Fibroblast of skin of left biceps (primary cell): ENCODE results near the gene KLHL2.
"Not testable (repeated sequence)": the region's sequence is repeated elsewhere in the genome, so short reads cannot be mapped to it uniquely, and the experiment has no call there.

Experiments used
- DNase-seq, 2 experiments: peaks; one replicate each; pipeline ENCODE4 v3.0.0-alpha.2; 2013; ENCODE audit warnings: low read depth in 2 of 2

KLHL2 gene

GRCh38 chr4:165203541-165204461 is 3.6 kb upstream of the KLHL2 start:
- no peak for DNase-seq

- DNase-seq: no peak
Observed at GRCh38 chr4:165204462-165204830, 2.9 kb upstream of the KLHL2 start.

GRCh38 chr4:165207016-165207430 is 338 bp upstream of the KLHL2 start:
- DNase-seq: no peak

GRCh38 chr4:165208221-165208652 is 876 bp downstream of the KLHL2 start:
- no peak for DNase-seq

GRCh38 chr4:165208741-165209388 is 1.5 kb downstream of the KLHL2 start:
- no peak for DNase-seq

- DNase-seq: no peak
Observed at GRCh38 chr4:165209796-165210195, 2.4 kb downstream of the KLHL2 start.

GRCh38 chr4:165210566-165210965 is 3.2 kb downstream of the KLHL2 start:
- no peak for DNase-seq

GRCh38 chr4:165212647-165213046 is 5.3 kb downstream of the KLHL2 start:
- DNase-seq: not testable (repeated sequence)

- DNase-seq: not testable (repeated sequence)
Observed at GRCh38 chr4:165213404-165213803, 6.0 kb downstream of the KLHL2 start.

GRCh38 chr4:165213991-165214709 is 6.8 kb downstream of the KLHL2 start:
- DNase-seq: not testable (repeated sequence)

GRCh38 chr4:165215034-165215751 is 7.8 kb downstream of the KLHL2 start:
- DNase-seq: peak in 1 of 2 experiments; percentile 52

- not testable (repeated sequence) for DNase-seq
Observed at GRCh38 chr4:165215761-165216487, 8.6 kb downstream of the KLHL2 start.

- DNase-seq: no peak
Observed at GRCh38 chr4:165217325-165217724, 10.0 kb downstream of the KLHL2 start.

GRCh38 chr4:165221306-165221705 is 13.9 kb downstream of the KLHL2 start:
- DNase-seq: not testable (repeated sequence)

- DNase-seq: not testable (repeated sequence)
Observed at GRCh38 chr4:165221993-165222650, 14.8 kb downstream of the KLHL2 start.

- no peak for DNase-seq
Observed at GRCh38 chr4:165222651-165222994, 15.3 kb downstream of the KLHL2 start.

GRCh38 chr4:165227401-165227800 is 20.0 kb downstream of the KLHL2 start:
- not testable (repeated sequence) for DNase-seq

GRCh38 chr4:165229490-165230200 is 22.3 kb downstream of the KLHL2 start:
- DNase-seq: not testable (repeated sequence)

GRCh38 chr4:165232623-165233433 is 25.5 kb downstream of the KLHL2 start:
- DNase-seq: not testable (repeated sequence)
